Right atrium auricular region (tissue), 2 donors: ENCODE results near the gene CNTN5. TPM values are rescaled to one million over a fixed set of nuclear protein-coding genes. Genes with fewer than 3 reads are reported as not detected.

Experiments used
- DNase-seq: peaks from one replicate; pipeline ENCODE4 v3.0.0-alpha.2; 2019; ENCODE audit warnings: low spot score
- H3K27ac ChIP-seq, 2 donors: fragments of 200-600 bp; sonication (generic); 1 replicate in 1 of 2; 2 replicates in 1 of 2; pipeline ENCODE4 v1.5.1; 2016 to 2019
- H3K27me3 ChIP-seq, 2 donors: fragments of 200-600 bp; sonication (generic); one replicate each; pipeline versions ENCODE4 v1.5.1 to v1.6.0; 2017 to 2019
- H3K36me3 ChIP-seq: fragments of 200-600 bp; sonication (generic); one replicate; pipeline ENCODE4 v1.5.1; 2016
- H3K4me1 ChIP-seq, 2 donors: fragments of 200-600 bp; sonication (generic); one replicate each; pipeline versions ENCODE4 v1.5.1 to v1.6.0; 2017 to 2019
- H3K4me3 ChIP-seq, 2 donors: fragments of 200-600 bp; sonication (generic); 1 replicate in 1 of 2; 2 replicates in 1 of 2; pipeline ENCODE4 v1.5.1; 2017 to 2019; ENCODE audit warnings: mild to moderate bottlenecking in 1 of 2, moderate library complexity in 1 of 2
- H3K9me3 ChIP-seq, 2 donors: fragments of 200-600 bp; sonication (generic); one replicate each; pipeline ENCODE4 v1.5.1; 2019
- total RNA-seq, 2 donors: library from RNA; depleted of rRNA; stranded (reverse); fragments of >200 nt; gene quantifications; one replicate each; pipeline ENCODE4 v1.1.0, GENCODE V29; 2016
- TF ChIP-seq, protein P1 (sequence below), 2 donors: fragments of 200-600 bp; sonication (generic); IDR thresholded peaks; one replicate each; pipeline ENCODE4 v1.5.1; 2019; ENCODE audit warnings: antibody characterized with exemption in 2 of 2

CNTN5 gene
- total RNA-seq, 2 donors from 2014 or later = not detected

DNA sequence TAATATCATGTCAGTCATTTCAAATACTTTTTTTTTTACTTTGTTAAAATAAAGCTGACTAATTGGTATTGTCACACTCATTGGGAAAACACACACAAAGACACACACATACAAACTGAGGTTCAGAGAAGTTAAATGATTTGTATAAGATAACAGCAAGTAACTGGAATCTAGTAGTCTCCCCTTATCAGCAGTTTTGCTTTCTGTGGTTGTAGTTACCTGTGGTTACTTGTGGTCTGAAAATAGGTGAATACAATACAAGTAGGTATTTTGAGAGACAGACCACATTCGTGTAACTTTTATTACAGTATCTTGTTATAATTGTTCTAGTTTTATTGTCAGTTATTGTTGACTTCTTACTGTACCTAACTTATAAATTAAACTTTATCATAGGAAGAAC, 610.9 kb downstream of the CNTN5 start:
- Histone ChIP-seq H3K4me1 (peaks cover 0 to 5% of the 10 kb centered on the region in 2 donors), H3K9me3 (no peaks in the 10 kb centered on the region), H3K4me3 (no peak overlapping the region), H3K27ac (no peak overlapping the region), H3K36me3 (no peaks in the 10 kb centered on the region), H3K27me3 (no peaks in the 10 kb centered on the region)
- TF ChIP-seq, protein P1, sequence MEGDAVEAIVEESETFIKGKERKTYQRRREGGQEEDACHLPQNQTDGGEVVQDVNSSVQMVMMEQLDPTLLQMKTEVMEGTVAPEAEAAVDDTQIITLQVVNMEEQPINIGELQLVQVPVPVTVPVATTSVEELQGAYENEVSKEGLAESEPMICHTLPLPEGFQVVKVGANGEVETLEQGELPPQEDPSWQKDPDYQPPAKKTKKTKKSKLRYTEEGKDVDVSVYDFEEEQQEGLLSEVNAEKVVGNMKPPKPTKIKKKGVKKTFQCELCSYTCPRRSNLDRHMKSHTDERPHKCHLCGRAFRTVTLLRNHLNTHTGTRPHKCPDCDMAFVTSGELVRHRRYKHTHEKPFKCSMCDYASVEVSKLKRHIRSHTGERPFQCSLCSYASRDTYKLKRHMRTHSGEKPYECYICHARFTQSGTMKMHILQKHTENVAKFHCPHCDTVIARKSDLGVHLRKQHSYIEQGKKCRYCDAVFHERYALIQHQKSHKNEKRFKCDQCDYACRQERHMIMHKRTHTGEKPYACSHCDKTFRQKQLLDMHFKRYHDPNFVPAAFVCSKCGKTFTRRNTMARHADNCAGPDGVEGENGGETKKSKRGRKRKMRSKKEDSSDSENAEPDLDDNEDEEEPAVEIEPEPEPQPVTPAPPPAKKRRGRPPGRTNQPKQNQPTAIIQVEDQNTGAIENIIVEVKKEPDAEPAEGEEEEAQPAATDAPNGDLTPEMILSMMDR (IDR thresholded peaks at IDR 0.05) = no peak
- DNase-seq = no peak

DNA sequence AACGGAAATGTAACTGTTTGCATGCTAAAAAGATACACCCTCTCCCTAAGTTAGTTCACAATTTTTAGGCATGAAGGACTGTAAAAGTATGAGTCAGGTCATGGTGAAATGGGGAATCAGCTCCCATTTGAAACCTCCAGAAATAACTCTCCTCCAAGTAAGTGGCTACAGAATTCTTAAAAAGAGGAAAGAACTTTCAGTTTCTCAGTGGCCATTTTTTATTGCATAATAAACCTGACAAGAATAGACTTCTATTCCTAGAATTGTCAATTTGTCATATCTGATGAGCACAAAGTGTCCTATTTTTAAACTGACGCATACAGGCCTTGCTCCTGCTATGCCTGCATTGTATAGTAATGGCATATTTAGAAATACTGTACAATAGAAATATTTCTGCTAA, 612.2 kb downstream of the CNTN5 start:
- Histone ChIP-seq H3K36me3 (no peaks in the 10 kb centered on the region), H3K4me3 (no peak overlapping the region), H3K27ac (no peak overlapping the region), H3K9me3 (no peaks in the 10 kb centered on the region), H3K4me1 (peaks cover 0 to under 1% of the 10 kb centered on the region in 2 donors), H3K27me3 (no peaks in the 10 kb centered on the region)
- no peak for DNase-seq
- TF ChIP-seq, protein P1 (IDR thresholded peaks at IDR 0.05) = no peak

GRCh38 chr11:99634581-99634980, 613.8 kb downstream of the CNTN5 start:
- Histone ChIP-seq H3K4me1 (no peaks in the 10 kb centered on the region), H3K36me3 (no peaks in the 10 kb centered on the region), H3K9me3 (no peaks in the 10 kb centered on the region), H3K27ac (no peak overlapping the region), H3K4me3 (no peak overlapping the region), H3K27me3 (no peaks in the 10 kb centered on the region)
- DNase-seq = no peak
- TF ChIP-seq, protein P1 (IDR thresholded peaks at IDR 0.05) = no peak

- TF ChIP-seq, protein P1 (IDR thresholded peaks at IDR 0.05) = no peak
- H3K27ac ChIP-seq = no peak overlapping the region
- H3K27me3 ChIP-seq = no peaks in the 10 kb centered on the region
- DNase-seq = no peak
- H3K9me3 ChIP-seq = no peaks in the 10 kb centered on the region
- H3K36me3 ChIP-seq = no peaks in the 10 kb centered on the region
- no peaks in the 10 kb centered on the region for H3K4me1 ChIP-seq
- no peak overlapping the region for H3K4me3 ChIP-seq
Measured at GRCh38 chr11:99638073-99638553, 617.4 kb downstream of the CNTN5 start.

DNA sequence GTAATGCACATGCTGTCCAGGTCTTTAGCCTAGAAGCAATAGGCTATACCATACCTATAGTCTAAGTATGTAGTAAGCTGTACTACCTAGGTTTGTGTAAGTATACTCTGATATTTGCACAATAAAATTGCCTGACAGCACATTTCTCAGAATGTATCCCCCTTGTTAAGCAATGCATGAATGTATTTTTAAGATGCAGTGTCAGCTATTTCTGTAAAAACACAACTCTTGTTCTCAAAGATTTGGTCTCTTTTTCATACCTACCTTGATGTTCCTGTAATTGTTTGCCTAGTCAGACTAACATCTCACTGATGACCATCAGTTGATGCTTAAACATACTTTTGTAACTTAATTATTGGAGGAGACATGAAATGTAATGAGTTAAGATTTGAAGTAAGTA, 619.9 kb downstream of the CNTN5 start:
- no peaks in the 10 kb centered on the region for H3K36me3 ChIP-seq
- no peaks in the 10 kb centered on the region for H3K9me3 ChIP-seq
- no peaks in the 10 kb centered on the region for H3K27me3 ChIP-seq
- H3K4me1 ChIP-seq = no peaks in the 10 kb centered on the region
- TF ChIP-seq, protein P1 (IDR thresholded peaks at IDR 0.05) = no peak
- DNase-seq = no peak
- H3K27ac ChIP-seq = no peak overlapping the region
- no peak overlapping the region for H3K4me3 ChIP-seq

DNA sequence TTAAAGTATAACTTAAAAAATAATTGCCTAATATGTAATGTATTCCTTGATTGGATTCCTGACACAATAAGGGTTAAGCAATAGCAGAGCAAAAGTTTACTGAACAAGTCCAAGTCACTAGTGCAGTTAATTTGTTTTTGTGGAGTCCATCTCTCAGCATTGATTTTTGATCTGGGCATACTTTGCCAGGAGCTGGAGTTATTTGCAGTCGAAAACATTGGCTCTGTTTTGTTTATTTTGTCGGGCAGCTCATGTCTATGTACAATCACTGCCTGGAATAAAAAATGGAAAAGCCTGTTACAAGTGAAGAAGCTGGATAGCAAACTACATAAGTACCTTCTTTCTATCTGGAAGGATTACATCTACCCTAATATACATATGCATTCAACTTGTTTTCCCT, 625.2 kb downstream of the CNTN5 start:
- TF ChIP-seq, protein P1 (IDR thresholded peaks at IDR 0.05) = no peak
- H3K4me3 ChIP-seq = no peak overlapping the region
- H3K27ac ChIP-seq = no peak overlapping the region
- no peaks in the 10 kb centered on the region for H3K27me3 ChIP-seq
- no peak for DNase-seq
- H3K36me3 ChIP-seq = no peaks in the 10 kb centered on the region
- H3K4me1 ChIP-seq = no peaks in the 10 kb centered on the region
- H3K9me3 ChIP-seq = no peaks in the 10 kb centered on the region
